ENCODE data around the gene SIRT5. TPM values are rescaled to one million over a fixed set of nuclear protein-coding genes. Genes with fewer than 3 reads are reported as not detected.

The SIRT5 gene
- total RNA-seq, 1 experiment from 2014 or later: 14.3 TPM

DNA sequence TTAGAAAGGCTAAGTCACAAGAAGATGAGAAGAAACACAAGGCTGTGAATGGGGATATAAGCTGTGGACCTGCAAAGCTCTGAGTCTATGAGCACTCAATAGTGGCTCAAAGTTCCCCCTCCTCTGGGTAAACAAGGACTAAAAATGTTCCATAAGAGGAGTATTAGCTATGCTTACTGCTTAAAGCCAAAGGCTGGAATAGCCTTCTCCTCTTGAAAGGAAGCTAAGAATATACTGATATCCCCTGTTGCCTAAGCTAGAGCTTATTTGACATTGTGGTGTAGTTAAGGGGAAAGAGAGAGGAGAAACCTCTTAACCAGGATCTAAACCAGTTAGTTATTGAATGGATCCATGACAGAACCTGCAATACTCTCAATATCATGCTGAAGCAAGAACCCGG is 86.5 kb downstream of the SIRT5 start:
- Mint-ChIP-seq H3K27ac (peak overlapping the region in 1 of 3 experiments; percentile 64; a peak in 2 of 7 replicates), H3K36me3 (ENCODE audit: insufficient read depth in 1 of 3, low read depth in 3 of 3) (no peaks in the 10 kb centered on the region), H3K9me3 (no peaks in the 10 kb centered on the region), H3K4me1 (peaks cover 21 to 27% of the 10 kb centered on the region in 2 experiments), H3K4me3 (no peak overlapping the region), H3K27me3 (ENCODE audit: low read depth) (no peaks in the 10 kb centered on the region)
- Histone ChIP-seq H3K79me2 (ENCODE audit: insufficient read depth, low read length) (peaks cover 4% of the 10 kb centered on the region; the same call in 1 of the 2 replicates), H3K18ac (ENCODE audit: insufficient read length, low read depth, low read length) (no peak overlapping the region), H3K9me3 (ENCODE audit: control insufficient read depth, low read depth, low read length) (no peaks in the 10 kb centered on the region), H4K8ac (replicated peaks; ENCODE audit: insufficient read length, low read depth, low read length) (no peak overlapping the region), H3K14ac (ENCODE audit: insufficient read depth, low read length) (no peak overlapping the region), H2AK5ac (ENCODE audit: insufficient read length, low read length) (no peak overlapping the region), H3T11ph (ENCODE audit: low read length) (no peak overlapping the region), H4K5ac (ENCODE audit: insufficient read length, low read depth, low read length) (no peak overlapping the region), H3K4ac (ENCODE audit: low read depth, low read length) (no peak overlapping the region), H2BK120ac (ENCODE audit: low read depth, low read length, poor library complexity, severe bottlenecking) (no peak overlapping the region), H3K79me1 (ENCODE audit: insufficient read depth, low read depth, low read length, poor library complexity, severe bottlenecking) (peaks cover 2% of the 10 kb centered on the region), H3K4me2 (ENCODE audit: insufficient read depth, insufficient read length, low read length) (no peak overlapping the region), H4K20me1 (ENCODE audit: control insufficient read depth, insufficient read depth, insufficient read length) (no peaks in the 10 kb centered on the region), H3K27me3 (ENCODE audit: insufficient read depth, low read length) (no peaks in the 10 kb centered on the region), H4K91ac (ENCODE audit: insufficient read length, low read depth, low read length) (no peak overlapping the region), H2BK20ac (ENCODE audit: low read depth, low read length, poor library complexity, severe bottlenecking) (no peak overlapping the region), H3K4me1 (ENCODE audit: insufficient read depth, low read length) (no peaks in the 10 kb centered on the region; the same call in 1 of the 2 replicates), H3K23me2 (ENCODE audit: insufficient read length, low read depth, low read length, poor library complexity, severe bottlenecking) (no peaks in the 10 kb centered on the region), H3K56ac (ENCODE audit: insufficient read length, low read depth, low read length) (no peak overlapping the region), H3K9ac (ENCODE audit: extremely low read depth, insufficient read length, low read length) (no peak overlapping the region), H2AFZ (ENCODE audit: low read length) (no peak overlapping the region), H3K27ac (ENCODE audit: insufficient read length, low read depth, low read length) (no peak overlapping the region), H2BK15ac (ENCODE audit: low read depth, low read length) (no peak overlapping the region), H2BK5ac (ENCODE audit: insufficient read length, low read length) (no peak overlapping the region), H2BK12ac (ENCODE audit: insufficient read length, low read depth, low read length) (no peak overlapping the region), H3K23ac (ENCODE audit: insufficient read length, low read depth, low read length) (no peak overlapping the region)
- DNase-seq: no peak
- TF ChIP-seq, protein P1, sequence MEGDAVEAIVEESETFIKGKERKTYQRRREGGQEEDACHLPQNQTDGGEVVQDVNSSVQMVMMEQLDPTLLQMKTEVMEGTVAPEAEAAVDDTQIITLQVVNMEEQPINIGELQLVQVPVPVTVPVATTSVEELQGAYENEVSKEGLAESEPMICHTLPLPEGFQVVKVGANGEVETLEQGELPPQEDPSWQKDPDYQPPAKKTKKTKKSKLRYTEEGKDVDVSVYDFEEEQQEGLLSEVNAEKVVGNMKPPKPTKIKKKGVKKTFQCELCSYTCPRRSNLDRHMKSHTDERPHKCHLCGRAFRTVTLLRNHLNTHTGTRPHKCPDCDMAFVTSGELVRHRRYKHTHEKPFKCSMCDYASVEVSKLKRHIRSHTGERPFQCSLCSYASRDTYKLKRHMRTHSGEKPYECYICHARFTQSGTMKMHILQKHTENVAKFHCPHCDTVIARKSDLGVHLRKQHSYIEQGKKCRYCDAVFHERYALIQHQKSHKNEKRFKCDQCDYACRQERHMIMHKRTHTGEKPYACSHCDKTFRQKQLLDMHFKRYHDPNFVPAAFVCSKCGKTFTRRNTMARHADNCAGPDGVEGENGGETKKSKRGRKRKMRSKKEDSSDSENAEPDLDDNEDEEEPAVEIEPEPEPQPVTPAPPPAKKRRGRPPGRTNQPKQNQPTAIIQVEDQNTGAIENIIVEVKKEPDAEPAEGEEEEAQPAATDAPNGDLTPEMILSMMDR (conservative IDR thresholded peaks at IDR 0.05): no peak
- WGBS (ENCODE audit: extremely low coverage, insufficient read length, low lambda C conversion rate): no CpG with 5 or more reads among the region's 1 CpG
